WERI-Rb-1 (cell line): ENCODE data around the gene RNASEH2A.

Experiments
- DNase-seq: peaks from one replicate; pipeline ENCODE4 v3.0.0-alpha.2; 2020
- H3K27ac ChIP-seq: fragments of 250-450 bp; sonication (Bioruptor Pico); 2 replicates; pipeline ENCODE4 v1.5.1; 2020; ENCODE audit warnings: mild to moderate bottlenecking, moderate library complexity
- H3K27me3 ChIP-seq: fragments of 250-450 bp; sonication (Bioruptor Pico); 2 replicates; pipeline ENCODE4 v1.5.1; 2021; ENCODE audit warnings: mild to moderate bottlenecking, low read depth, moderate library complexity; ENCODE audit not compliant: insufficient read depth, severe bottlenecking
- H3K36me3 ChIP-seq: fragments of 250-450 bp; sonication (Bioruptor Pico); 2 replicates; pipeline ENCODE4 v1.5.1; 2020; ENCODE audit warnings: mild to moderate bottlenecking, moderate library complexity
- H3K4me3 ChIP-seq: 2 replicates; pipeline ENCODE4 v1.5.1; 2011; ENCODE audit warnings: low read depth, mild to moderate bottlenecking, control low read depth, low read length
- H3K9me3 ChIP-seq: fragments of 250-450 bp; sonication (Bioruptor Pico); 2 replicates; pipeline ENCODE4 v1.5.1; 2021; ENCODE audit warnings: mild to moderate bottlenecking, moderate library complexity; ENCODE audit not compliant: severe bottlenecking
- CTCF ChIP-seq: IDR thresholded peaks from 2 replicates; pipeline ENCODE4 v1.5.1; 2011; ENCODE audit warnings: low read depth, mild to moderate bottlenecking, control low read depth, inconsistent platforms, low read length

RNASEH2A gene

GRCh38 chr19:12806242-12807081 lies at the start of gene RNASEH2A:
Gene RNASEH2A (plus strand): TSS chr19:12806584. CDS start chr19:12806674, 90 bp downstream.
- peak within 1 kb of the TSS; percentile 62 for H3K4me3 ChIP-seq
- no peaks in the 10 kb centered on the region for H3K27me3 ChIP-seq
- H3K27ac ChIP-seq = peak within 1 kb of the TSS; percentile 90
- 0 out of 2 replicates have a peak, but pooled peaks have one; percentile 1 for TF ChIP-seq CTCF
- peak; percentile 91 for DNase-seq
- H3K9me3 ChIP-seq = no peaks in the 10 kb centered on the region
- peaks cover 45% of the 10 kb centered on the region for H3K36me3 ChIP-seq

GRCh38 chr19:12757544-12758274 lies 48.7 kb upstream of the RNASEH2A start:
- peak; percentile 96 for TF ChIP-seq CTCF
- DNase-seq = peak; percentile 88
- no peaks in the 10 kb centered on the region for H3K27me3 ChIP-seq
- no peaks in the 10 kb centered on the region for H3K9me3 ChIP-seq
- peak overlapping the region; percentile 34 for H3K4me3 ChIP-seq
- H3K27ac ChIP-seq = peak overlapping the region; percentile 52
- H3K36me3 ChIP-seq = peaks cover 4% of the 10 kb centered on the region

GRCh38 chr19:12759686-12760085 lies 46.7 kb upstream of the RNASEH2A start:
- Histone ChIP-seq H3K4me3 (no peak overlapping the region), H3K36me3 (peaks cover 20% of the 10 kb centered on the region), H3K27me3 (no peaks in the 10 kb centered on the region), H3K9me3 (no peaks in the 10 kb centered on the region), H3K27ac (no peak overlapping the region)
- DNase-seq = no peak
- no peak for TF ChIP-seq CTCF

GRCh38 chr19:12763100-12763499 lies 43.3 kb upstream of the RNASEH2A start:
- no peak for DNase-seq
- no peak for TF ChIP-seq CTCF
- H3K36me3 ChIP-seq = peaks cover 41% of the 10 kb centered on the region
- no peak overlapping the region for H3K4me3 ChIP-seq
- no peaks in the 10 kb centered on the region for H3K27me3 ChIP-seq
- H3K27ac ChIP-seq = no peak overlapping the region
- H3K9me3 ChIP-seq = no peaks in the 10 kb centered on the region

GRCh38 chr19:12764698-12765097 lies 41.7 kb upstream of the RNASEH2A start:
- Histone ChIP-seq H3K36me3 (peaks cover 46% of the 10 kb centered on the region), H3K4me3 (no peak overlapping the region), H3K9me3 (no peaks in the 10 kb centered on the region), H3K27me3 (no peaks in the 10 kb centered on the region), H3K27ac (no peak overlapping the region)
- TF ChIP-seq CTCF = no peak
- DNase-seq = no peak
